Measurements from ENCODE around the gene TSPAN3.

DNA sequence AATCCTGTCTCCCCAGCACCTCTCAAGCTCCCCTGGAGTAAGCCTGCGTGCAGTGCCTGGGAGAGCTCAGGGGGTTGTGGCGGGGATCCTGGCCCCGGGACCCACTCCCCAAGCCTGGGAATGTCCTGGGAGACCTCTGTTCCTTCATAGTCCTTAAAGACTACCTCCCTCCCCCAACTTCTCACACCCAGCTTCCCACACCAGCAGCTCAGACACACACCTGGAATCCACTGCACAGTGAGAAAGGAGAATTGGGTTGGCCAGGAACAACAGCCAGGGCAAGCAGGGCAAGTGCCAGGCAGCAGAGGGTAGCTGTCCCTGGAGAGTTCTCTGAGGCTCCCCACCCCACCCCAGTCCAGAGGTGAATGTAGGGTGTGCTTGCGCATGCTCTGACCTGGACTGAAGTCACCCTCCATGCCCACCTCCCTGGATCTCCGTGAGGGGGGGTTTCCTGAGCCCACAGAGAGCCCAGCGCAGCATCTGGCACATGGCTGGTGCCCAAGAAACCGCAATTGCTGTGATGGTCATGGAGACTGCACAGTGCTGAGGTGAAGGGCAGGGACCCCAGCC is 53.7 kb downstream of the TSPAN3 start:
- TF ChIP-seq, protein P1, sequence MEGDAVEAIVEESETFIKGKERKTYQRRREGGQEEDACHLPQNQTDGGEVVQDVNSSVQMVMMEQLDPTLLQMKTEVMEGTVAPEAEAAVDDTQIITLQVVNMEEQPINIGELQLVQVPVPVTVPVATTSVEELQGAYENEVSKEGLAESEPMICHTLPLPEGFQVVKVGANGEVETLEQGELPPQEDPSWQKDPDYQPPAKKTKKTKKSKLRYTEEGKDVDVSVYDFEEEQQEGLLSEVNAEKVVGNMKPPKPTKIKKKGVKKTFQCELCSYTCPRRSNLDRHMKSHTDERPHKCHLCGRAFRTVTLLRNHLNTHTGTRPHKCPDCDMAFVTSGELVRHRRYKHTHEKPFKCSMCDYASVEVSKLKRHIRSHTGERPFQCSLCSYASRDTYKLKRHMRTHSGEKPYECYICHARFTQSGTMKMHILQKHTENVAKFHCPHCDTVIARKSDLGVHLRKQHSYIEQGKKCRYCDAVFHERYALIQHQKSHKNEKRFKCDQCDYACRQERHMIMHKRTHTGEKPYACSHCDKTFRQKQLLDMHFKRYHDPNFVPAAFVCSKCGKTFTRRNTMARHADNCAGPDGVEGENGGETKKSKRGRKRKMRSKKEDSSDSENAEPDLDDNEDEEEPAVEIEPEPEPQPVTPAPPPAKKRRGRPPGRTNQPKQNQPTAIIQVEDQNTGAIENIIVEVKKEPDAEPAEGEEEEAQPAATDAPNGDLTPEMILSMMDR (IDR thresholded peaks at IDR 0.05): no peak
- TF ChIP-seq EZH2 (IDR thresholded peaks at IDR 0.05; ENCODE audit: borderline replicate concordance, insufficient read depth, low read depth, low read length, poor library complexity, severe bottlenecking): no peak

All from B cell (primary cell).